ENCODE results near the gene ARHGEF3.
A peak's percentile ranks its signal among the peaks of the same experiment; 100 is the strongest.

The ARHGEF3 gene

GRCh38 chr3:56801662-56802377 lies at the start of gene ARHGEF3:
Gene ARHGEF3 (minus strand): TSS chr3:56801949. CDS start chr3:56801798, 151 bp downstream.
- peak; percentile 79 to 97 (median 88) for DNase-seq

GRCh38 chr3:56849698-56850097 lies 47.9 kb upstream of the ARHGEF3 start:
- DNase-seq = no peak

GRCh38 chr3:56845505-56845904 lies 43.8 kb upstream of the ARHGEF3 start:
- no peak for DNase-seq

GRCh38 chr3:56844536-56844935 lies 42.8 kb upstream of the ARHGEF3 start:
- no peak for DNase-seq

GRCh38 chr3:56839784-56840715 lies 38.3 kb upstream of the ARHGEF3 start:
- no peak for DNase-seq

- no peak for DNase-seq
Observed at GRCh38 chr3:56838448-56838847, 36.7 kb upstream of the ARHGEF3 start.

GRCh38 chr3:56837196-56837955 lies 35.6 kb upstream of the ARHGEF3 start:
- DNase-seq = no peak

GRCh38 chr3:56836276-56837163 lies 34.8 kb upstream of the ARHGEF3 start:
- no peak for DNase-seq

- no peak for DNase-seq
Observed at GRCh38 chr3:56835650-56836227, 34.0 kb upstream of the ARHGEF3 start.

- no peak for DNase-seq
Observed at GRCh38 chr3:56833536-56833935, 31.8 kb upstream of the ARHGEF3 start.

GRCh38 chr3:56833022-56833421 lies 31.3 kb upstream of the ARHGEF3 start:
- no peak for DNase-seq

- no peak for DNase-seq
Observed at GRCh38 chr3:56831572-56831971, 29.8 kb upstream of the ARHGEF3 start.

GRCh38 chr3:56830884-56831283 lies 29.1 kb upstream of the ARHGEF3 start:
- no peak for DNase-seq

GRCh38 chr3:56829533-56829932 lies 27.8 kb upstream of the ARHGEF3 start:
- no peak for DNase-seq

GRCh38 chr3:56826831-56827722 lies 25.3 kb upstream of the ARHGEF3 start:
- no peak for DNase-seq

- no peak for DNase-seq
Observed at GRCh38 chr3:56825567-56826438, 24.1 kb upstream of the ARHGEF3 start.

GRCh38 chr3:56823984-56824703 lies 22.4 kb upstream of the ARHGEF3 start:
- no peak for DNase-seq

- no peak for DNase-seq
Observed at GRCh38 chr3:56823421-56823926, 21.7 kb upstream of the ARHGEF3 start.

- no peak for DNase-seq
Observed at GRCh38 chr3:56822501-56822900, 20.8 kb upstream of the ARHGEF3 start.
